Activated CD4-positive, alpha-beta memory T cell treated with anti-CD3 and anti-CD28 coated beads for 36 hours (primary cell): Measurements from ENCODE around the gene ATIC. TPM values are rescaled to one million over a fixed set of nuclear protein-coding genes. Genes with fewer than 3 reads are reported as not detected.

Experiments used
- CTCF ChIA-PET: fragments of 350-600 bp; sonication (Branson Sonifier 250); formaldehyde crosslinking; loops from one replicate; lab custom pipeline; 2021; ENCODE audit warnings: antibody characterized with exemption, inconsistent platforms; lab: Charles Lee
- POLR2A ChIA-PET: fragments of 350-600 bp; sonication (Branson Sonifier 250); formaldehyde crosslinking; loops from one replicate; lab custom pipeline; 2021; ENCODE audit warnings: antibody characterized with exemption; lab: Charles Lee
- DNase-seq: peaks from one replicate; pipeline ENCODE4 v3.0.0-alpha.2; 2020
- H3K27ac Mint-ChIP-seq: one replicate; pipeline ENCODE4 v1.8.0; 2021; ENCODE audit warnings: mixed read lengths
- H3K27me3 Mint-ChIP-seq: one replicate; pipeline ENCODE4 v1.8.0; 2021; ENCODE audit warnings: mixed read lengths
- H3K36me3 Mint-ChIP-seq: one replicate; pipeline ENCODE4 v1.8.0; 2021; ENCODE audit warnings: mixed read lengths
- H3K4me1 Mint-ChIP-seq: one replicate; pipeline ENCODE4 v1.8.0; 2021; ENCODE audit warnings: low read depth, mixed read lengths
- H3K4me3 Mint-ChIP-seq: one replicate; pipeline ENCODE4 v1.8.0; 2021; ENCODE audit warnings: mild to moderate bottlenecking, mixed read lengths
- H3K9me3 Mint-ChIP-seq: one replicate; pipeline ENCODE4 v1.8.0; 2021; ENCODE audit warnings: mixed read lengths
- intact Hi-C: fragments of 100-400 bp; cut with micrococcal nuclease; formaldehyde crosslinking; loops from one replicate; pipeline ENCODE4 v1.15.1; 2023
- total RNA-seq, 2 experiments: library from RNA; stranded (reverse); gene quantifications; one replicate each; pipeline ENCODE4 v1.2.3, GENCODE V29; 2021

The ATIC gene
- total RNA-seq, 2 experiments from 2014 or later = 256 to 261 TPM

GRCh38 chr2:215399067-215399716 is 87.3 kb downstream of the ATIC start:
- CTCF ChIA-PET = no interaction called here
- H3K4me1 Mint-ChIP-seq = no peaks in the 10 kb centered on the region
- H3K9me3 Mint-ChIP-seq = no peaks in the 10 kb centered on the region
- peaks cover 3% of the 10 kb centered on the region for H3K27me3 Mint-ChIP-seq
- H3K4me3 Mint-ChIP-seq = no peak overlapping the region
- no peak for DNase-seq
- no peaks in the 10 kb centered on the region for H3K36me3 Mint-ChIP-seq
- intact Hi-C loops = no loop called here
- no peak overlapping the region for H3K27ac Mint-ChIP-seq
- POLR2A ChIA-PET = no interaction called here

Other genes starting within 250 kb of the ATIC start
- not detected for gene ABCA12, start 173.4 kb upstream of the ATIC start, total RNA-seq
- gene FN1, start 124.0 kb downstream of the ATIC start, total RNA-seq = under 1 TPM; 0.50 to 0.53 TPM